CD4-positive, alpha-beta T cell treated with Interleukin-12 subunit alpha and Interleukin-12 subunit beta, for 1 hour (primary cell): ENCODE results near the gene ADAMTS9.
"Not testable (repeated sequence)": the region's sequence is repeated elsewhere in the genome, so short reads cannot be mapped to it uniquely, and the experiment has no call there.

Experiments
- DNase-seq: peaks from one replicate; pipeline ENCODE4 v3.0.0-alpha.2; 2020

Gene ADAMTS9

DNA sequence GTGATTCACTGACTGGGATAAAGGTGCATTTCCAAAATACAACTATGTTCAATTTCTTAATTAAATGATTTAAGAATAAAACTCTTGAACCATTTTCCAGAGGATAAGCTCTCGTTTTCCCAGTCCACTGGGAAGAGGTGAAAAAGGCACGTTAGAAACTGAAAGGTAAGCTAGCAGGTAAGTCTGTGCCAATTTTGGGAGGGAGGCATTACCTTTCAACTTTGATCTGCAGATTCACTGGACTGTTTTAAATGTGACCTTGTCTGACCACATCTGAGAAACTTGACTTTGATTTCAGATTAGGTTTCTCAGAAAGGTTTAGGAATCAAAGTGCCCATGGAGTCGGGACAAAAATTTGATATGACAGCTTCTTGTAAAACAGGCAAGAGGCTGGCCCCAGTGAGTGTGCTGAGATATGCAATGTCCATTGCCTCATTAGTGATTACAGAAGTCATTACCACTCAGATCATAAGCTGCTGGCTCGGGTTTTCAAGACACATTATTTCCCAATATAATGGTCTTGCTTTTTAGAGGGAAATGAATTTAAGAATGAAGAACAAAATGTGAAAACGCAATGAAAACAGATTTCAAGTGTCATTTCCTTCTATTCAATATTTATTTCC, 118.8 kb downstream of the ADAMTS9 start:
- DNase-seq: no peak

DNA sequence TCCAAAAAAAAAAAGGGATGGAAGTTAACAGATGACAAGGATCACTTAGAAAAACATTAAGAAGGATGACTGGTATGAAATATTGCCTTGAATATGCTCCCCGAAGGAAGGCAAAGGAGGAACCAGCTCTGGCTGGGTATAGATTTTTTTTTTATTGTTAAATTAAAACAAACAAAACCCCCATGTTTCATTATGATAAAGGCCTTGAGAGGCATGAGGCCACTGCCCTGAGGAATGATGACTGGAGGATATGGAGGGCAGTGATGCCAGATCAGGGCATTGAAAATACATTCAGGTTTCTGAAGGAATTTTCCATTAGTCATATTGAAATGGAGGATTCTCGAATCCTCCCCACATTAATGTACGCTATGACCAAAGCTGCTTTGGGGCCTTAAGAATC, 120.9 kb downstream of the ADAMTS9 start:
- DNase-seq: no peak

DNA sequence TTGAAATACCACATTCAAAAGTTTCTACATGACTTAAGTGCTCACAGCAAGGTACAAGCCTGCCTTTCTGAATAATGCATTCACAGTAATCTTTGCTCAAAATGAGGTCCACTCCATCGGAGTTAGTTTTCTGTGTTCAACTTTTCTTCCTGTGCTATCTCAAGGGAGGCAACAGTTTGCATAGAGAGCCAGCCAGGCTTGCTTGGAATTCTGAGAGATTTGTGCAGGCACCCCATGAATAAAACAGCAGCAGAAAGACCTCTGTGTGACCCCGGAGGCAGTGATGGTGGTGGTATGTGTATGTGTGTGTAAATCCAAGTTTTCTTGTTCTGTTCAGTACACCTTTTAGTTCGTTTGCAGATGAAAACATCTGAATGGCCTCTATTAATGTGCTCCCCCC, 124.0 kb downstream of the ADAMTS9 start:
- no peak for DNase-seq

DNA sequence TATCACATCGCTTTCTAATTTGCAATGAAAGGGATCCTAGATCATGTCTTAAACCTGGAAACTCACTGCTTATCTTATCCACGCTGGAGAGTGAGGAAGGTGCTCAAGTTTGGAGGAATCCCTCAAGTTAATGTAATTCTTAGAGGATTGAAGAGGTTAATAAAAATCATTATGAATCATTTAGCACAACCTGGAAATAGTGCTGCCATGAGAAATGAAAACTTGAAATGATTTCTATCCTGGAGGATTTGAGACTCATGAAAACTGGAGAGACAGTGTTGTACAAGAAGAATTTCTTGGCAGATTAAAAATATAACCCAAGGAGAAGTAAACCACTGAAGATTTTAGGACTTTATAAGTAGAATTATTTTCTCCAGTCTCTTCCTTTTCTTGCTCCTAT, 125.9 kb downstream of the ADAMTS9 start:
- no peak for DNase-seq

DNA sequence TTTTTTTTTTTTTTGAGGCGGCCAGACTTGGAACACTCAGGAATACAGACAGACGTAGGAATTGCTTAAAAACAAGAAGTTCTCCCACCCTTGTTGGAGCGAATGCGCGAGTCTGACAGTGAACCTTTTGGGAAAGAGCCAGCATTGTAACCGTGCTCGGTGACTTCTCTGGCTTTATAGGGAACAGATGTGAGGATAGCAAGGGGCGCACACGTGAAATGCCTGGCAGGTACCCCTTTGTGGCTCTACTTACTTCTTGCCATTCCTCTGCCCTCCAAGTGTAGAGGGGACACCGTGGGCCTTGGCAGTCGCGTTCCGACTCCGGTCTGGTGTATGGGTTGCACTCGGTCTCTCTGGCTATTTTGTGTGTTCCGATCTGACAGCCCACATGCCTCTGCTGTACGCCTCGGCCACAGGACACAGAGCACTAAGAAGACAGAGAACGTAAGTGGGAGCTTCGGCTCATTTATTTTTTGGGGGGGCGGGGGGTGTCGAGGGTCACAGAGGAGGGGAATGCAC, 126.4 kb downstream of the ADAMTS9 start:
- no peak for DNase-seq

DNA sequence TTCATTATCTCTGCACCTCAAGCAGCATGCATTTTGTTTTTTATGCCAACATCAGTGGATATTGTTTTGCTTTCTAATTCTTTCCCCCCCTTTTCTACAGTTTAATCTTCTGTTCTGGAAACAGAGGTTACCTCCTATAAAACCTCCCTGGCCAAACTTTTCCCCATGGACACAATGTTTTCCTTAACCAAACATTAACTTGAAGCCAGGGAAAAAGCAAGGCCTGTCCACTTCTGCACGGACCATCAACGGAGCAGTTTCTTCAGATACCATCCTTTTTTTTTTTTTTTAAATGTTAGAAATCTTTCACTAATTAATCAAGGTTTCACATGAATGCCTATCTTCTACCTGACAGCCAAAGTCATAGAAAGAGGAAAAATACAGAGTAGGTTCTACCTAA, 127.0 kb downstream of the ADAMTS9 start:
- no peak for DNase-seq

DNA sequence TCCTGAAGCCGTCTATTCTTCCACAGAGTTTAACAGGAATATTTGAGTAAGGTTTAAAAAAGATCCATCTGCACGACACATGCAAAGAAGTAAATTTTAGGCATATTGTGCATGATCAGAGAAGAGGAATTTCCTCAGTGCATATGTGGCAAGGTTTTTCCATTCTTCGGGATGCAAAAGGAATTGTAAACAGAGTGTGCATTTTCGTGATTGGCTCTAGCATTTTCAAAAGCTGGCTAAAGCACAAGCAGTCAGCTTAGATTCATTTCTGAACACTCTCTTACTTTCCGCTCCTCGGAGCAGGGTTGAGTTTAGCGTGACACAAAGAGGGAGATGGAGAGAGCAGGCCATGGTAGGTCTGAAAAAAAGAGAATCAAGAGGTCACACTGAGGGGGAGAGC, 128.2 kb downstream of the ADAMTS9 start:
- DNase-seq: no peak

DNA sequence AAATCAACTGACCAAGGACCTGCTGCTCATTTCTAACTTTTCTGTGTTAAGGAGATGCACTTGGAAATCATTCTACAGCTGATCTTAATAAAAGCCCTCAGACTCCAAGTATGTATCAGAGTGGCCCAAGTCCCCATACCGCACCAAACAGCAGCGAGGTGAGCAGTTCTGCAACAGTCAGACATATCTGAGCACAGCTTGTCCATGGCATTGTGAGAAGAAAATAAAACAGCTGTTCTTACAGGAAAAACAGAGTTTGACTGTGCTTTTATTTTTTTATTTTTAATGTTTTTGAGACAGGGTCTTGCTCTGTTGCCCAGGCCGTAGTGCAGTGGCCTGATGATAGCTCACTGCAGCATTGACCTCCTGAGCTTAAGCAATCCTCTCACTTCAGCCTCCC, 131.8 kb downstream of the ADAMTS9 start:
- no peak for DNase-seq

DNA sequence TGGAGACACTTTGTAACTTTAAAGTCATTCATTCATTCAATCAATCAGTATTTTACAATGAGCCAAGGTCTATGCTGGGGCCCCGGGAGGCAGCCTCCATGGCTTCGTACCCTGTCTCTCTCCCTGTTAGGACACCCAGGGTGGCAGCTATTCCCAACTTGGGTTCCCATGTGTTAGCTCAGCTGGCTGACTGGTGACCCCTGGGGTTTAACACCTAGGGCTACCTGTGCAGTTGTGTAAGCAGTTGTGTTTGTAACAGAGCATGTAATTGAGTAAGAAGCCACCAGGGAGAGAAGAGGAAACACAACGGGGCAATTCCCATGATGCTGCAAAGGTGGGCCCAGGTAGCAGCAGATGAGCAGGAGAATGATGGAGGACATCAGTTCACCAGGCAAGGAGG, 132.4 kb downstream of the ADAMTS9 start:
- DNase-seq: no peak

DNA sequence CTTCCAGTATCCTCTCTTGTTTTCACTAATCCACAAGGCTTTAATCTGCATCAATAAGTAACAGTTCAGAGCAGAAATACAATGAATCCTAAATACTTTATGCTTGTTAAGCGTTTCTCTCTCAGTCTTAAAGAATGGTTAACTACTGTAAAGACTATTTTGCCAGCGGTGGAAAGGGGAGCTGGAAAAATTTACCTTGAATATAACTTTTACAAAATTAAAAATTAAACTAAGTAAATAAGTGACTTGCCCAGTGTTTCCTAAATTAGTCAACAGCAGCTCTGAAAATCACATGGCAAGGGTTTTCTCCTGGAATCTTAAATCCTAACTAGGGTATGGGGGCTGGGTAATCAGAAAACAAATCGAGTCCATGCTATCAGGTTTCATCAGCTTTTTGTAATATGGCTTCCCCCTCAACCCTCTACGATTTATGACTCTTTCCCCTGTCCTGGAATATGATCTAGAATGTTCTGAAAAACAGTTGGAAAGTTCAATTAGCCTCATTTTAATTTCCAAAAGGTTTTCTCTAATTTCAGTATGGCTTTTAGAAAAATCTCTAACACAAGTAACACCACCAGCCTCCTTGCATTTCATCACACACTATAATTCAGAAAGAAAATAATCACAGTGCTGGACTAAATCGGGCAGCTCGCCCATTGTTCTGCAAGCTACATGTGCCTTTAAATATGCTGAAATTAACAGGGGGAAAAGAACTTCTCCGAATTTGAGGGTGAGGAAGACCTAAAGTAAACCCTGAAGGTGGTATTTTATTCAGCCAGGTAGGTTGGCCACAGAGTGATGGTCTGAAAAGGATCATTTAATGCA, 133.5 kb downstream of the ADAMTS9 start:
- no peak for DNase-seq

DNA sequence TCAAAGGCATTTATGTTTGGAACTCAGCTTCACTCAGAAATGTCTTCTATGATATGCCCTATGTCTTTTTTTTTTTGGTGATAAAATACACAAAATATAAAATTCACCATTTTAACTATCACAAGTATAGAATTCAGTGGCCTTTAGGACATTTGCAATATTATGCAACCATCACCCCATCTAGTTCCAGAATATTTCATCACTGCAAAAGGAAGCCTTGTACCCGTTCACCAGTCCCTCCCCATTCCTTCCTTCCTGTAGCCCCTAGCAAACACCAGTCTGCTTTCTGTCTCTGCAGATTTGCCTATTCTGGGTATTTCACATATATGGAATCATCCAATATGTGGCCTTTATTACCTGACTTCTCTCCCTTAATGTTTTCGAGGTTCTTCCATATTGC, 134.8 kb downstream of the ADAMTS9 start:
- DNase-seq: no peak

DNA sequence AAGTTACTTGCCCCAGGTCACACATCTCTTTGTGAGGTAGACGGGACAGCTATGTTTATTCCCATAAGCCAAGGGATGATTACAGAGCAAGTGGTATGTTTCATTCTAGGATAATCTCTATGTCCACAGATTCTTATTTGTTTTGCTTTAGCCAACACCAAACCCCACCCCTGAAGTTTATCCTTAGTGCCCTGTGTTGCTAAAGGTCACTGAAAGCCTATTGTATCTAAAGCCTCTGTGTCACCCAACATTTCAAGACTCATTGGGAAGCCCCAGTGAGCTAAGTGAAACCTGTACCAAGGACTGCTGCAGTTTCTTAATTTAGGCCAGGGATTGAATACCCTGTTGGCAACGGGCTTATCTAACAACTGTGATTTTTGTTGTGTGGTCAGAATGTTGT, 135.6 kb downstream of the ADAMTS9 start:
- no peak for DNase-seq

DNA sequence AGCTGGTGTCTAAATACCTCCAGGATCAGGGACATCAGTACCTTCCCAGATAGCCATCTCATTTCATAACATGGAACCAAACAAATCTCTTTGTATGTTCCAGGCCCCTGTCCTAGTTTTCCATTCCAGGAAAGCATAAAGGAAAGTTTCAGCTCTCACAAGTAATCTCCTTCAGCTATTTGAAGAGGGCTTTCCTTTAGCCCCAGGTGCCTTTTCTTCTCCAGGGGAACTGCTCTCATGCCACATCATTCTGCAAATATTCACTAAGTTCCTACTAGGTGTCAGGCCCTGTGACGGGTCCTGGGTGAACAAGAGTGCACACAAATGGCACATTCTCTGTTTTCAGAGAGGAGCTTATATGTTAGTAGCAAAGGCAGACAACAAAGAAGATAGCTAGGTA, 136.1 kb downstream of the ADAMTS9 start:
- DNase-seq: no peak

DNA sequence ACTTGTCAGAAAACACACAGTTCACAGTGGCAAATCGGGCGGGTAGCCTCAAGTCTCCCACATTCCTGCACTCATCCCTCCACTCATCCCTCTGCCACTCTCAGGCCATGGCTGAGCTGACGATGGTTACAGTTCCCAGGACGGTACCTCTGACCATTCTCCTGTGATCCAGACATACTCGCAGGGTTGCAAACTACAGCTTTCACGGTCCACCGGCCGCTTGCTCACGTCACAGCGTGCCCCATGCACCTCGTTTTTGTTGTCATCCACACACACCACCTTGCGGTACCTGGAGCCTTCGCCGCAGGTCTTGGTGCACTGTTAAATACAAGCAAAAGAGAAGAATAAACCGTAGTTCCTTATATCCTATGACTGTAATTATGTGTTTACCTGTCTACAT, 137.1 kb downstream of the ADAMTS9 start:
- DNase-seq: no peak

DNA sequence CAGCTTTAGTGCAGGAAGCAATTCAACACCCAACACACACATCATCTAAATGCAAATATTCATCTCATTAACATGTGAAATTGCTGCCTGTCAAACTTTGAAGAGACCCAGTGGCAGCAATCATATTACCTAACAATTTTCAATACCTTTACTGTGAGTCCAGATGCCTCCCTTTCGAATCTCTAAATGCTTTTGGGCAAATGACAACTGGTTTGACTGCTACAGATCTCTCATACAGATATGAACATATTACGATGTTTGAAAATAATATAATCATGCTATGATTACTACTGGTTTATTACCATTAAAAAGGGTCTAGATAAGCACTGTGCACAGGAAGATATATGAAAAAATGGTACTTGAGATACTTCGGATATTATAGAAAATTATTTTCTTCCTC, 137.9 kb downstream of the ADAMTS9 start:
- no peak for DNase-seq

DNA sequence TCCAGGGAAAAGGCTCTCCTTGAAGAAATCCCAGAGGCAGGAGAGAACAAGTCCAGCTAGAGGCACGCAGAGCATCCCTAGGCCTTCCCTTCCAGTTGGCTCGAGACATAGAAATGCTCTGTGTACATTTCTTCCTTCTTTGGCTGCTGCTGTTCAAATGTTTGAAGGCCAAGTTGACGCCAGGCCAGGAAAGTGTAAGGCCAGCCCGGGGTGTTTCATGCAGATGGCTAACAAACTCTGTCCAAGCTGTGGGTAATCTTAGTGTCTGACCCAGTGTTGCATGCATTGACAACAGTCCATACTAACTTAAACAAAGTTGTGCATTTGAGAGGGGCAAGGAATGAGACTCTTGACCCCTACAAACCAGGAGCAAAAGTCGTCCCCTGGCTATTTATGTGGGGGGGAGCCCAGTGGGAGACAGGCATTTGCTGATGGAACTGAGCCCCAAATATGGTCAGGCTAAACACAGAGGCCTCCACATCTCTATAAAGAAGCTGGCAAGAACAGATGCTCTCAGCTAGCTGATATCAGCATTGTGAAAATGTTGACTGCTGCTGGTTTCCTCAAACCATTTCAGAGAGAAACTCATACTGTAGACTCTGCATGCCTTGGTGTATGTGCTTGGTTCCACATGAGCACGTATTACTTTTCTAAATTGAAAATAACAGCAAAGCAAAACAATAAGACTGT, 139.5 kb downstream of the ADAMTS9 start:
- no peak for DNase-seq

DNA sequence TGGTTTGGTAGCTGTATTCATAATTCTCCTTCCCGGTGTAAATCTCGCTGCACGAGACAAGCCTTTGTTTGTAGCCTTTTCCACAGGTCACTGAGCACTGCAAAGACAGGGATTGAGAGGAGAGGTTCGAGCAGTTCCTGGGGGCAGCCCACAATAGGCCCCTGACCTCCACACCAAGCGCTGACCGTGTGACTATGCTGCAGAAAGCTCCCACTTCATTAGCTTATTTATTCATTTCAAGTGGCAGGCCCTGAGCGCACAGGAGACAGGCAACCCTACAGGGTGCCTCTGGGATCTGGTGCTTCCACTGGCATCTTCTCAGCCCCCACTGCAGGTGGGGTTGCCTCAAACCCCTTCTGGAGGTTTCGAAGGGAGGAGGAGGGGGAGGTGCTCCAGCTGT, 140.9 kb downstream of the ADAMTS9 start:
- no peak for DNase-seq

DNA sequence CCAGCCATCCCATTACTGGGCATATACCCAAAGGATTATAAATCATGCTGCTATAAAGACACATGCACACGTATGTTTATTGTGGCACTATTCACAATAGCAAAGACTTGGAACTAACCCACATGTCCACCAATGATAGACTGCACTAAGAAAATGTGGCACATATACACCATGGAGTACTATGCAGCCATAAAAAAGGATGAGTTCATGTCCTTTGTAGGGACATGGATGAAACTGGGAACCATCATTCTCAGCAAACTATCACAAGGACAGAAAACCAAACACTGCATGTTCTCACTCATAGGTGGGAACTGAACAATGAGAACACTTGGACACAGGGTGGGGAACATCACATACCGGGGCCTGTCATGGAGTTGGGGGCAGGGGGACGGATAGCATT, 142.6 kb downstream of the ADAMTS9 start:
- DNase-seq: not testable (repeated sequence)

DNA sequence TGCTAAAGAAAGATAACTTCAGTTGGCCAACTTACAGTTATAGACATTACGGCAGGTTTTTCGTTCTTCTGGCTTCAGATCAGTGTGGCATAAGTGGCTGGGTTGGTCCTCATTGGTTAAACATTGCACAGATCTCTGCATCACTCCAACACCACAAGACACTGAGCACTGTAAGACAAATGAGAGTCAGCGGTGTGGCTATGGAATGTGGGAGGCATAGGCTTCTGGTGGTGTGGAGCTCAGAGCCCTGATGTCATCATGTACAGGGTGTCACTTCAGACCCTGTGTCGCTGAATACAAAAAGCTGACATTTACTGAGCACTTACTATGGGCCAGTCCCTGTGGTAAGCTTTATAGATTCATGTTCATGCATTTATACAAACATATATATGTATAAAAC, 146.0 kb downstream of the ADAMTS9 start:
- no peak for DNase-seq

DNA sequence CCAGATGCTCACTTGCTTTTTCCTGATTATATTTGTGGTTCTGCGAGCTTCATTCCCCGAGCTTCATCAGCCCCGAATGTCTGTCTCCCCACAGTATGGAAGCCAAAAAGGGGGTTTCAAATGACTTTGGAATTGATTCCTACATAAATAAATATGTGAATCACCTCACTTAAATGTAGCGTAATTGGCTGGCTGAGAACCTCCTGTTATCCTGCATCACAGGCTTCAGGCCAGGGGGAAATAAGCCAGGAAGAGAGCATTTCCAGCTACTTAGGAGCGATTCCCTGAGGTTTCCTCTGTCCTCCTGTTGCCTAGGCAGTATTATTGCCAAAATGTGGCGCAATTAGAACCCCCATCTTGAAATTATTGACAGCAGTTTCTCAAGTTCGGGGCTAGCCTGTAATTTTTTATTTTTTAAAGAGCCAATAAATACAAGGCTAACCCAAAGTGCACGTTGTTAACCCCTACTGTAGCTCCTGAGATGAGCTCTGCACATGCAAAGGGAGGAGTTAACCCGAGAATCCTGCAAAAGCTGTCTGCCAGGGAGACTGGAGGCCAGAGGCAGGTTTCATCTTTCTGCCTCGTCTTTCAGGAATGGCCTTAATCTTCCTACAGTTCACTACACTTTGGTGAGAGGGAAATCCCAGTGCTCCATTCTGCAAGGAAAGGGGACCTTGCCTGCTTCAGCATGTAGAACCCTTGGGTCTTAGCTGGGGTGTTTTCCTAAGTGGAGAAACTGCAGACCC, 148.2 kb downstream of the ADAMTS9 start:
- no peak for DNase-seq

DNA sequence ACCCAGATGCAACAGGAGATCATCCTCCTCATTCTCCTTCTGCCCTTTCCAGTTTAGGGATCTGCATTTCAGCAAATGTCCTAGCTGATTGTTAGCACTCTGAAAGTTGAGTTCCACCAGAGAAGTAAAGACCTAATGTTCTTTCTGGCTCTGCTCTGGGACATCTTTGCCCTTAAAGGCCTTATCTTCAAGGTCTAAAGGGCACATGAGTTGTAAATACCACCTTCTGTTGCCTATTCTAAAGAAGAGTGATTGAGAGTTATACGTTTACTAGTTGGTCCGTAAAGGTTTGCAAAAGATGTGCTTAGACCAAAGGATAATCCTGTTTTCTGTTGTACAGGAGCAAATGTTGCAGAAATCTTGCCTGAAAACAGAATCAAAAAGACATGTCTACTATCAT, 151.6 kb downstream of the ADAMTS9 start:
- DNase-seq: no peak

DNA sequence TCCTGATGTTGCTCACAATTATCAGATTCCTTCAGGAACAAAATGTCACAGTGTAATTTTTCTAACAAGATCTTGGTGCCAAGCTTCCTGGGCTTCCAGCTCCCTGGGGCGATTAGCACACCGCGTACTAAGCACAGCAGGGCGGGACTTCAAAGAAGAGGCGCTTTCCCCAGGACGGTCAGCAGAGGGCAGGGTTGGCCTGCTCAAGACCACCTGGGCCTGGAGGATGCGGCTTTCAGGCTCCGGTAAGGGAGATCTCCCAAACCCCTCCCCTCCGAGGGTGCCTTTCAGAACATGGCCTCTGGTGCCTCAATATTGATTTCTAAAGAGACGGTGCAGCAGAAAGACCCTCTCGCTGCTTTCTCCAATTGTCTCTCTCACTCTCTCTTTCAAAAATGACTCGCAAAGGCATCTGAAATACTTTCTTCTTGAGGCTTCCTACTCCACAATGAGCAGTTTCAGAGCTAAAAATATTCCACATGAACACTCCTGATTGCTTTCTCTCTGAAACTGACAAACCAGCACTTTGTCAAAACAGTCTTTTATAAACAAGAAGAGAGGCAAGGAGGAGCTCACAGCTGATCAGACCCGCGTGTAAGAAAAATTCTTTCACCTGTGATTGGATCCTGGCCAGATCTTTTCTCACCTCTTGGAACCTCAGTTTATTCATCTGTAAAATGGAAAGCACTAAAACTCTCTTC, 154.0 kb downstream of the ADAMTS9 start:
- DNase-seq: peak; percentile 4
